Neural cell (in vitro differentiated cells): Measurements from ENCODE around the gene CNNM2. TPM values are rescaled to one million over a fixed set of nuclear protein-coding genes. Genes with fewer than 3 reads are reported as not detected.

Experiments
- H2AFZ ChIP-seq: fragments of 200-600, 300-800 bp; sonication (generic), shearing (Covaris generic); 2 replicates; pipeline ENCODE4 v1.6.0; 2014; ENCODE audit warnings: low read depth, mild to moderate bottlenecking, antibody characterized with exemption, low read length, moderate library complexity
- H3F3A ChIP-seq: fragments of 200-600 bp; shearing (Covaris generic); 2 replicates; pipeline ENCODE4 v1.6.1; 2016; ENCODE audit warnings: mild to moderate bottlenecking, moderate library complexity, mixed read lengths, antibody characterized with exemption, low read length; ENCODE audit not compliant: insufficient read depth, poor library complexity, severe bottlenecking
- H3K27ac ChIP-seq: fragments of 200-600, 300-800 bp; sonication (generic), shearing (Covaris generic); 2 replicates; pipeline ENCODE4 v1.5.1; 2014; ENCODE audit warnings: mild to moderate bottlenecking, low read length, moderate library complexity
- H3K27me3 ChIP-seq: fragments of 300-800, 200-600 bp; sonication (generic), shearing (Covaris generic); 2 replicates; pipeline ENCODE4 v1.6.0; 2014; ENCODE audit warnings: mild to moderate bottlenecking, low read depth, low read length, moderate library complexity; ENCODE audit not compliant: insufficient read depth
- H3K36me3 ChIP-seq: fragments of 300-800, 200-600 bp; sonication (generic), shearing (Covaris generic); 2 replicates; pipeline ENCODE4 v1.5.1; 2014; ENCODE audit warnings: mild to moderate bottlenecking, antibody characterized with exemption, low read length, moderate library complexity; ENCODE audit not compliant: insufficient read depth
- H3K4me2 ChIP-seq: fragments of 300-800, 200-600 bp; sonication (generic), shearing (Covaris generic); 2 replicates; pipeline ENCODE4 v1.6.0; 2014; ENCODE audit warnings: mild to moderate bottlenecking, low read length
- H3K4me3 ChIP-seq: fragments of 300-800, 200-600 bp; sonication (generic), shearing (Covaris generic); 2 replicates; pipeline ENCODE4 v1.5.1; 2014; ENCODE audit warnings: mild to moderate bottlenecking, low read length, moderate library complexity
- H3K79me2 ChIP-seq: fragments of 200-600 bp; shearing (Covaris generic); replicated peaks from 2 replicates; pipeline ENCODE4 v1.6.0; 2014; ENCODE audit warnings: mild to moderate bottlenecking, low read length, moderate library complexity; ENCODE audit not compliant: insufficient read depth
- H3K9ac ChIP-seq: fragments of 300-800, 200-600 bp; sonication (generic), shearing (Covaris generic); 2 replicates; pipeline ENCODE4 v1.6.1; 2016; ENCODE audit warnings: mild to moderate bottlenecking, low read length, mixed read lengths
- H3K9me2 ChIP-seq: fragments of 200-600 bp; shearing (Covaris generic); 2 replicates; pipeline ENCODE4 v1.6.1; 2016; ENCODE audit warnings: mild to moderate bottlenecking, low read length, mixed read lengths; ENCODE audit not compliant: insufficient read depth
- H3K9me3 ChIP-seq: fragments of 200-600, 300-800 bp; sonication (generic), shearing (Covaris generic); 2 replicates; pipeline ENCODE4 v1.6.1; 2016; ENCODE audit warnings: mild to moderate bottlenecking, mixed run types, low read length, moderate library complexity, mixed read lengths
- H4K20me1 ChIP-seq: fragments of 200-600 bp; shearing (Covaris generic); 2 replicates; pipeline ENCODE4 v1.6.1; 2016; ENCODE audit warnings: mild to moderate bottlenecking, mixed run types; ENCODE audit not compliant: insufficient read depth
- CTCF ChIP-seq: fragments of 450-650 bp; IDR thresholded peaks from 2 replicates; pipeline ENCODE4 v1.5.1; 2014; ENCODE audit warnings: antibody characterized with exemption, mild to moderate bottlenecking, moderate library complexity; ENCODE audit not compliant: poor library complexity, severe bottlenecking
- EP300 ChIP-seq: fragments of 450-650 bp; conservative IDR thresholded peaks from 2 replicates; pipeline ENCODE4 v1.6.1; 2014; ENCODE audit warnings: antibody characterized with exemption, mild to moderate bottlenecking, moderate library complexity; ENCODE audit not compliant: poor library complexity, severe bottlenecking
- EZH2 ChIP-seq: fragments of 200-600, 300-800 bp; shearing (Covaris generic), sonication (generic); IDR thresholded peaks from 2 replicates; pipeline ENCODE4 v1.6.1; 2014; ENCODE audit warnings: antibody characterized with exemption, low read length, borderline replicate concordance, mild to moderate bottlenecking; ENCODE audit not compliant: insufficient read depth, poor library complexity, severe bottlenecking
- MXI1 ChIP-seq: fragments of 450-650 bp; conservative IDR thresholded peaks from 2 replicates; pipeline ENCODE4 v1.6.1; 2014; ENCODE audit warnings: antibody characterized with exemption, mild to moderate bottlenecking; ENCODE audit not compliant: poor library complexity, severe bottlenecking
- POLR2AphosphoS5 ChIP-seq: IDR thresholded peaks from 2 replicates; pipeline ENCODE4 v1.6.1; 2012
- RAD21 ChIP-seq: fragments of 450-650 bp; conservative IDR thresholded peaks from 2 replicates; pipeline ENCODE4 v1.6.1; 2014; ENCODE audit warnings: antibody characterized with exemption, mild to moderate bottlenecking, moderate library complexity
- SMC3 ChIP-seq: fragments of 450-650 bp; conservative IDR thresholded peaks from 2 replicates; pipeline ENCODE4 v1.6.1; 2014; ENCODE audit warnings: antibody characterized with exemption, mild to moderate bottlenecking, moderate library complexity; ENCODE audit not compliant: poor library complexity
- TAF1 ChIP-seq: IDR thresholded peaks from 2 replicates; pipeline ENCODE4 v1.6.1; 2012; ENCODE audit warnings: low read depth
- polyA plus RNA-seq: library from polyadenylated mRNA; depleted of rRNA; stranded (reverse); fragments of >200 nt; gene quantifications from 2 replicates; pipeline ENCODE4 v1.2.3, GENCODE V29; 2014
- TF ChIP-seq, protein P1 (sequence below): IDR thresholded peaks from 2 replicates; pipeline ENCODE4 v1.6.1; 2012; ENCODE audit warnings: borderline replicate concordance

The CNNM2 gene
- polyA plus RNA-seq, 1 donor from 2014 or later, result 5.0 TPM

DNA sequence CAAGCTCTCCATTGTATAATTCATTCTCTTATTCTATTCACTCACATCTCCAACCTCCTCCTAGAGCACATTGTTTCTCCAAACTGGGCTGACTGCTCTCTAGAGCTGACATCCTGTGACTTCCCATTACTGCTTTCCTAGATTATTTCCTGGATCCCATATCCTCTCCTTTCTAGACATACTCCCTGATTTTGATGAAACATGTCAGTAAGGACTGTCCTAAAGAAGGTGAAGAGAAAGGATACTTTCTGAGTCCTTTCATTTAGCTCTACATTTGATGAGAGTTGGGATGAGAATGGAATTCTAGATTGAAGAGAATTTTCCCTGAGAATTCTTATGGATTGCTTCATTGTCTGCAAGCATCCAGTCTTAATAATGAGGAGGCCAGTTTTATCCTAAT is 78.8 kb downstream of the CNNM2 start:
- TF ChIP-seq TAF1 (no peak), EZH2 (no peak), CTCF (no peak), EP300 (no peak), POLR2AphosphoS5 (no peak), MXI1 (no peak), RAD21 (no peak), SMC3 (no peak)
- TF ChIP-seq, protein P1, sequence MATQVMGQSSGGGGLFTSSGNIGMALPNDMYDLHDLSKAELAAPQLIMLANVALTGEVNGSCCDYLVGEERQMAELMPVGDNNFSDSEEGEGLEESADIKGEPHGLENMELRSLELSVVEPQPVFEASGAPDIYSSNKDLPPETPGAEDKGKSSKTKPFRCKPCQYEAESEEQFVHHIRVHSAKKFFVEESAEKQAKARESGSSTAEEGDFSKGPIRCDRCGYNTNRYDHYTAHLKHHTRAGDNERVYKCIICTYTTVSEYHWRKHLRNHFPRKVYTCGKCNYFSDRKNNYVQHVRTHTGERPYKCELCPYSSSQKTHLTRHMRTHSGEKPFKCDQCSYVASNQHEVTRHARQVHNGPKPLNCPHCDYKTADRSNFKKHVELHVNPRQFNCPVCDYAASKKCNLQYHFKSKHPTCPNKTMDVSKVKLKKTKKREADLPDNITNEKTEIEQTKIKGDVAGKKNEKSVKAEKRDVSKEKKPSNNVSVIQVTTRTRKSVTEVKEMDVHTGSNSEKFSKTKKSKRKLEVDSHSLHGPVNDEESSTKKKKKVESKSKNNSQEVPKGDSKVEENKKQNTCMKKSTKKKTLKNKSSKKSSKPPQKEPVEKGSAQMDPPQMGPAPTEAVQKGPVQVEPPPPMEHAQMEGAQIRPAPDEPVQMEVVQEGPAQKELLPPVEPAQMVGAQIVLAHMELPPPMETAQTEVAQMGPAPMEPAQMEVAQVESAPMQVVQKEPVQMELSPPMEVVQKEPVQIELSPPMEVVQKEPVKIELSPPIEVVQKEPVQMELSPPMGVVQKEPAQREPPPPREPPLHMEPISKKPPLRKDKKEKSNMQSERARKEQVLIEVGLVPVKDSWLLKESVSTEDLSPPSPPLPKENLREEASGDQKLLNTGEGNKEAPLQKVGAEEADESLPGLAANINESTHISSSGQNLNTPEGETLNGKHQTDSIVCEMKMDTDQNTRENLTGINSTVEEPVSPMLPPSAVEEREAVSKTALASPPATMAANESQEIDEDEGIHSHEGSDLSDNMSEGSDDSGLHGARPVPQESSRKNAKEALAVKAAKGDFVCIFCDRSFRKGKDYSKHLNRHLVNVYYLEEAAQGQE, result no peak
- Histone ChIP-seq H3K79me2 (no peaks in the 10 kb centered on the region), H4K20me1 (no peaks in the 10 kb centered on the region), H3K9me2 (no peaks in the 10 kb centered on the region), H3K4me3 (no peak overlapping the region), H2AFZ (no peak overlapping the region), H3K9me3 (no peaks in the 10 kb centered on the region), H3K4me2 (no peak overlapping the region), H3K27ac (no peak overlapping the region), H3K36me3 (no peaks in the 10 kb centered on the region), H3K9ac (no peak overlapping the region), H3F3A (no peaks in the 10 kb centered on the region), H3K27me3 (no peaks in the 10 kb centered on the region)

DNA sequence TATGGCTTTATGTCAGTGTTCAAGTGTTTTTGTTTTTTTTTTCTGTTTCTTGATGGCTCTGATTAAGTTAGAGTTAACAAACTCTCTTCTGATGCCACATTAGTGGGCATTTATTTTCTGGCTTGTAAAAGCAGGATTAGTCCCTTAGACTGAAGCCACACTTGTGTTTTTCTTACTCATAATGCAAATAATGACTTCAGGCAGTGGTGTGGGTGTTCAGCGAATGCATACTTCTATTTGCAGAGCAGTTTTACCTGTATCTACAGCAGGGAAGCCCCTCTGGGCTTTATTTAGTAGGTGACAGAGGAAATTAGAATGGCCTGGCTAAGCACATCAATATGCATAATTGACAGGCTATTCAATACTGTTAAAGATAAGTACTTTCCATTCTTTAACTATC is 79.9 kb downstream of the CNNM2 start:
- Histone ChIP-seq H3K27me3 (no peaks in the 10 kb centered on the region), H3F3A (no peaks in the 10 kb centered on the region), H3K9ac (no peak overlapping the region), H3K9me3 (no peaks in the 10 kb centered on the region), H3K27ac (no peak overlapping the region), H2AFZ (no peak overlapping the region), H3K9me2 (no peaks in the 10 kb centered on the region), H3K36me3 (no peaks in the 10 kb centered on the region), H3K4me2 (no peak overlapping the region), H3K4me3 (no peak overlapping the region), H4K20me1 (no peaks in the 10 kb centered on the region), H3K79me2 (no peaks in the 10 kb centered on the region)
- no peak for TF ChIP-seq CTCF
- TF ChIP-seq TAF1, result no peak
- TF ChIP-seq EZH2, result no peak
- no peak for TF ChIP-seq EP300
- TF ChIP-seq RAD21, result no peak
- TF ChIP-seq SMC3, result no peak
- TF ChIP-seq, protein P1, result no peak
- no peak for TF ChIP-seq POLR2AphosphoS5
- TF ChIP-seq MXI1, result no peak
